Keratinocyte (primary cell): ENCODE results near the gene SLC25A52. TPM values are rescaled to one million over a fixed set of nuclear protein-coding genes. Genes with fewer than 3 reads are reported as not detected.

Experiments
- DNase-seq: peaks from one replicate; pipeline ENCODE4 v3.0.0-alpha.2; 2011; ENCODE audit warnings: low read depth, missing footprints, low spot score
- FAIRE-seq: peaks from 2 replicates; lab custom pipeline; 2011; peaks lifted over from hg19 to GRCh38; lab: Jason Lieb, UNC
- H2AFZ ChIP-seq: 2 replicates; pipeline ENCODE4 v1.6.0; 2012; ENCODE audit warnings: low read length, control low read depth, inconsistent platforms; ENCODE audit not compliant: control insufficient read depth
- H3K27ac ChIP-seq: 2 replicates; pipeline ENCODE4 v1.5.1; 2011; ENCODE audit warnings: low read length; ENCODE audit not compliant: control insufficient read depth, insufficient read depth
- H3K27me3 ChIP-seq: 3 replicates; pipeline ENCODE4 v1.6.0; 2011; ENCODE audit warnings: low read length; ENCODE audit not compliant: control insufficient read depth, insufficient read depth; ENCODE audit errors: extremely low read depth
- H3K36me3 ChIP-seq, 2 experiments: 2 replicates in 1 of 2; 3 replicates in 1 of 2; pipeline ENCODE4 v1.5.1; 2011; ENCODE audit warnings: low read length in 2 of 2, mild to moderate bottlenecking in 1 of 2; ENCODE audit not compliant: control insufficient read depth in 2 of 2, insufficient read depth in 2 of 2; ENCODE audit errors: extremely low read depth in 1 of 2
- H3K4me1 ChIP-seq: 3 replicates; pipeline ENCODE4 v1.5.1; 2011; ENCODE audit warnings: low read length; ENCODE audit not compliant: control insufficient read depth, insufficient read depth; ENCODE audit errors: extremely low read depth
- H3K4me2 ChIP-seq: 3 replicates; pipeline ENCODE4 v1.6.0; 2011; ENCODE audit warnings: low read depth, low read length; ENCODE audit not compliant: control insufficient read depth, insufficient read depth; ENCODE audit errors: extremely low read depth
- H3K4me3 ChIP-seq, 3 experiments: fragments of 200-600 bp in 1 of 3; sonication (generic) in 1 of 3; 2 replicates in 2 of 3; 3 replicates in 1 of 3; pipeline ENCODE4 v1.5.1; 2011 to 2016; ENCODE audit warnings: low read length in 3 of 3, mild to moderate bottlenecking in 3 of 3, control low read depth in 2 of 3, inconsistent platforms in 1 of 3, low read depth in 1 of 3, mixed read lengths in 1 of 3, mixed run types in 1 of 3, moderate library complexity in 1 of 3; ENCODE audit not compliant: control insufficient read depth in 2 of 3, insufficient read depth in 2 of 3; ENCODE audit errors: extremely low read depth in 1 of 3
- H3K79me2 ChIP-seq: 2 replicates; pipeline ENCODE4 v1.6.0; 2012; ENCODE audit warnings: low read length; ENCODE audit not compliant: control insufficient read depth, insufficient read depth
- H3K9ac ChIP-seq: 3 replicates; pipeline ENCODE4 v1.6.0; 2011; ENCODE audit warnings: low read length; ENCODE audit not compliant: control insufficient read depth, insufficient read depth; ENCODE audit errors: extremely low read depth
- H3K9me1 ChIP-seq: 3 replicates; pipeline ENCODE4 v1.6.0; 2011; ENCODE audit warnings: low read length; ENCODE audit not compliant: control insufficient read depth, insufficient read depth; ENCODE audit errors: extremely low read depth
- H3K9me3 ChIP-seq: 2 replicates; pipeline ENCODE4 v1.5.1; 2012; ENCODE audit warnings: low read depth, low read length; ENCODE audit not compliant: control insufficient read depth
- H4K20me1 ChIP-seq: 3 replicates; pipeline ENCODE4 v1.6.0; 2011; ENCODE audit warnings: low read length; ENCODE audit not compliant: control insufficient read depth, insufficient read depth; ENCODE audit errors: extremely low read depth
- CTCF ChIP-seq, 3 experiments: IDR thresholded peaks in 1 of 3; conservative IDR thresholded peaks in 1 of 3; optimal IDR thresholded peaks in 1 of 3; 2 replicates in 2 of 3; 3 replicates in 1 of 3; pipeline versions ENCODE3 to v1.5.1; 2011; ENCODE audit warnings: low read length in 3 of 3, mild to moderate bottlenecking in 3 of 3, moderate library complexity in 2 of 3, control low read depth in 1 of 3, inconsistent platforms in 1 of 3; ENCODE audit not compliant: insufficient read depth in 2 of 3; ENCODE audit errors: extremely low read depth in 1 of 3
- EZH2 ChIP-seq: IDR thresholded peaks from one replicate; pipeline ENCODE4 v1.6.1; 2012; ENCODE audit warnings: inconsistent platforms, mild to moderate bottlenecking, low read length, moderate library complexity
- dilution Hi-C: fragments of 300-500 bp; cut with MboI; formaldehyde crosslinking; loops from one replicate; pipeline ENCODE4 v1.7.0; 2020; ENCODE audit warnings: low sequenced_read_pairs; ENCODE audit not compliant: extremely low pct_ligation_motif_present
- polyA plus RNA-seq, 5 experiments: library from polyadenylated mRNA; depleted of rRNA in 3 of 5; stranded (reverse) in 3 of 5; stranded (forward) in 1 of 5; unstranded in 1 of 5; fragments of >200 nt; gene quantifications; 1 replicate in 1 of 5; 2 replicates in 3 of 5; 3 replicates in 1 of 5; pipeline versions ENCODE4 v1.2.1 to v1.2.3, GENCODE V29; 2011 to 2012; ENCODE audit warnings: missing spikeins in 2 of 5, low read depth in 1 of 5, low replicate concordance in 1 of 5

SLC25A52 gene
- polyA plus RNA-seq, 1 donor (not counting 4 experiments of a cell fraction or from before 2014, with no cell fraction given), result not detected

- Histone ChIP-seq H2AFZ (no peak overlapping the region), H3K9ac (no peak overlapping the region), H4K20me1 (no peaks in the 10 kb centered on the region), H3K9me1 (no peaks in the 10 kb centered on the region), H3K27ac (no peak overlapping the region), H3K9me3 (no peaks in the 10 kb centered on the region), H3K36me3 (no peaks in the 10 kb centered on the region), H3K4me2 (no peak overlapping the region), H3K27me3 (no peaks in the 10 kb centered on the region), H3K79me2 (no peaks in the 10 kb centered on the region), H3K4me1 (no peaks in the 10 kb centered on the region), H3K4me3 (no peak overlapping the region)
- DNase-seq (no peak), FAIRE-seq (no peak)
- dilution Hi-C loops, result no loop called here
- TF ChIP-seq CTCF (optimal IDR thresholded peaks at IDR 0.05 in 1 of 3, IDR thresholded peaks at IDR 0.05 in 1 of 3, conservative IDR thresholded peaks at IDR 0.05 in 1 of 3; ENCODE audit: extremely low read depth in 1 of 3, insufficient read depth in 2 of 3, low read length in 3 of 3), result no peak
- no peak for TF ChIP-seq EZH2
Measured at GRCh38 chr18:31795747-31796146, 35.1 kb upstream of the SLC25A52 start.

- Histone ChIP-seq H2AFZ (no peak overlapping the region), H3K27me3 (no peaks in the 10 kb centered on the region), H3K79me2 (no peaks in the 10 kb centered on the region), H3K4me3 (no peak overlapping the region), H3K9ac (no peak overlapping the region), H4K20me1 (no peaks in the 10 kb centered on the region), H3K9me3 (no peaks in the 10 kb centered on the region), H3K4me1 (no peaks in the 10 kb centered on the region), H3K36me3 (no peaks in the 10 kb centered on the region), H3K4me2 (no peak overlapping the region), H3K9me1 (no peaks in the 10 kb centered on the region), H3K27ac (no peak overlapping the region)
- TF ChIP-seq CTCF (optimal IDR thresholded peaks at IDR 0.05 in 1 of 3, IDR thresholded peaks at IDR 0.05 in 1 of 3, conservative IDR thresholded peaks at IDR 0.05 in 1 of 3; ENCODE audit: extremely low read depth in 1 of 3, insufficient read depth in 2 of 3, low read length in 3 of 3) (no peak), EZH2 (no peak)
- DNase-seq (no peak), FAIRE-seq (no peak)
- dilution Hi-C loops, result no loop called here
Measured at GRCh38 chr18:31793531-31793930, 32.9 kb upstream of the SLC25A52 start.
